G401.6 (cell line): ENCODE data around the gene RHOBTB1.
"Not testable (repeated sequence)": the region's sequence is repeated elsewhere in the genome, so short reads cannot be mapped to it uniquely, and the experiment has no call there.

Source experiments
- FAIRE-seq: peaks from 2 replicates; lab custom pipeline; 2012; peaks lifted over from hg19 to GRCh38; lab: Jason Lieb, UNC

The RHOBTB1 gene

DNA sequence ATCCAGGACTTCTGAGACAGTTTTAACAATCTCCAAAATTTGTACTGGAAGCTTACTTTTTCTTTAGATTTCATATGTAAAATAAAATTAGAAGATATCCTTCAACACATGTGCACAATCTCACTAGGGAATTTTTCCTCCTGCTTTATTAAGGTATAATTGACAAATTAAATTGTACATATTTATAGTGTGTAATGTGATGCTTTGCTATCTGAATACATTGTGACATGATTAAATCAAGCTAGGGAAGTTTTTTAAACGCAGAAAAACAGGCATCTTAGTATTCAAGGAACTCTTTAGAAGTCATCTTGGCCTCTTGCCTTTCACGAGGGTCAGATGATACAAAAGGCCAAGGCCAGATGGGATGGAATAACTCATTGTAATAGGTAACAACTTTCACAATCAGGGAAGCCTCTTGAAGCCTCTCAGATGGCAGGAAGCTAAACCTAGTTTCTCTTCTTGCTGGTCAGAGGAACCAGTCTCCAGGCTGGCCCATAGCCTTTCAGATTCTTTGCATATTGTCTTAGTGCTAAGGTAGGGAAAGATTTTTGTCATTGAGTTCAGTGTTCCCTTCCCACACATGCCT is 78.7 kb downstream of the RHOBTB1 start:
- no peak for FAIRE-seq

DNA sequence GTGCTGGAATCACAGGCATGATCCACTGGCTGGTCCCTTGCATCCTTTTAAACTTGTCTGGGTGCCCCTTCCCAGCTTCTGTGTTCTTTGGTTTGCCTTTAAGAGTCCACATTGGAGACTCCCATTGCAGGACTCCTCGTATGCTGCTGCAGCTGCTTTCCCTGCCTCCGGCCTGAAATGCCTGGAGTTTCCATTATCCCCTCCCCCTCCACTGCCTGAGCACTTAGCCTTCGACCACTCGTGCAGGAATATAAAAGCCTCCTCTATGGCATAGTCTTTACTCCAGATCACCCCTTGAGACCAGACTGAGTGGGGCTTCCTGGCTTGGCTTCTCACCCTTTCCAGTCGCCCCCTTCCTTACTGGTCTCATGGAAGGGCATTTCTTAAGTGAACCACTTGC is 80.2 kb downstream of the RHOBTB1 start:
- no peak for FAIRE-seq

GRCh38 chr10:60862517-60862916 is 81.5 kb downstream of the RHOBTB1 start:
- no peak for FAIRE-seq

DNA sequence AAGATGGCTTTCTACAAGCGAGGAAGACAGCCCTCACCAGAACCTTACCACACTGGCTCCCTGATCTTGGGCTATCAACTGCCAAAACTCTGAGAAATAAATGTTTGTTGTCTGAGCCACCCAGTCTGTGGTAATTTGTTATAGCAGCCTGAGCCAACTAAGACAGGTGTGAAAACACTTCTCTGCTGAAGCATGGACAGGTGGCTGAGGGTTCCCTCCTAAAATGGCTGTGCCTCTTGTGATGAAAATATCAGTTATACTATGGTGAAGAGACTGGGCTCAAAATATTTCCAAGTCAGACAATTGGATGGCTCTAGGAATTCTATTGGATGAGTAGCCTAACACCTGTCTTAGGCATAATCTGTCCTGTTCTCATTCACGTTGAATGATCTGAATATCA is 87.6 kb downstream of the RHOBTB1 start:
- FAIRE-seq: no peak

- FAIRE-seq: no peak
These were observed 90.3 kb downstream of the RHOBTB1 start for GRCh38 chr10:60853637-60854036.

DNA sequence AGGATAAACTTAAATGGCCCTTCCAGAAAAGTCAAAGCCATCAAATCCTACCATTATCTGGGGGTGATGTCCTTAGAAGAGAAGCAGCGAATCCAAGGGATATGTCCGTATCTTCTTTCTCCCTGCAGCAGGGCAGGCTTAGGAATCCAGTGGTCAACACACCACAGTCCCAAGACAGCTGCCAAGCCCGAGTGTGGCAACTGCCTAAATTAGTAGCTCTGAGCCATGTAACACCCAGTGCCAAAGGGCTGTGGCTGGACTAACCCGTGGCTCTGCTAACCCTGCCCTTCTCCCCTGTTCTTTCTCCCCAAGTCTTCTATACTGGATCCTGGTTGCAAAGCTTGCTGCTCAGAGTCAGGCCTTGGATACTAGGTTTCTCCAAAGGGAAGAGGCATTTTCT is 90.9 kb downstream of the RHOBTB1 start:
- no peak for FAIRE-seq

DNA sequence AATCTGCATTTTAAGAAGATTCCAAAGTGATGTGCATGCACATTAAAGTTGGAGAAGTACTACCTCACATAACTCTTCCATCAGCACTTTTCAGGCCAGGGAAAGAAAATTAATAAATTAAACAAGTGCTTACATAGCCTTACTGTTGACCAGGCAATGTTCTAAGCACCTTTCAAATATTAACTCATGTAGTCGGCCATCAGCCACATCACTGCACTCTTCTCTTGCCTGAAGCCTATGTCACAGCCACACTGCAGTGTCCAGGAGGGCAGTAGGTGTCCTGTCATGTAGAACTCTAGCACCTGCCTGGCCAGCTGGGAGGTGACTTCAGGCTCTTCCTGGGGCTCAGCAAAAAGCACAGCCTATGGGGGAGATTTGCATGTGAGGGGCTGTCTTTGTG is 94.2 kb downstream of the RHOBTB1 start:
- FAIRE-seq: no peak

- no peak for FAIRE-seq
These were observed 94.8 kb downstream of the RHOBTB1 start for GRCh38 chr10:60849217-60849616.

DNA sequence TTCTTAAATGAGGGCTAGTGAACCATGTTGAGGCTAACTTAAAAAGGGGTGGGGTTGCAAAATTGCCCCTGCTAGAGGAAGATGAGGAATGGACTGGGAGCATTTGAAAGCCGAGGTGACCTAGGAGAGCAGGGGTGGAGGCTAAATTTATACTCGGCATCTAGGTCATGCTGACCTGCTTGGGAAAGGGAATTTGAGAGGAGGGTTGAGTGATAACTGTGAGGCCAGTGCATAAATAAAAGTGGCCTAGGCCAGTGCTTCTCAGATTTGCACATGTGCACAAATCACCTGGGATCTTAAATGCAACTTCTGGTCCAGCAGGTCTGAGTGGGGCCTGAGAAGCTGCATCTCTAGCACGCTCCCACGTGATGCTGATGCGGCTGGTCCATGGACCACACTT is 95.3 kb downstream of the RHOBTB1 start:
- no peak for FAIRE-seq

- no peak for FAIRE-seq
These were observed 95.9 kb downstream of the RHOBTB1 start for GRCh38 chr10:60848126-60848525.

- FAIRE-seq: no peak
These were observed 97.8 kb downstream of the RHOBTB1 start for GRCh38 chr10:60846173-60846572.

DNA sequence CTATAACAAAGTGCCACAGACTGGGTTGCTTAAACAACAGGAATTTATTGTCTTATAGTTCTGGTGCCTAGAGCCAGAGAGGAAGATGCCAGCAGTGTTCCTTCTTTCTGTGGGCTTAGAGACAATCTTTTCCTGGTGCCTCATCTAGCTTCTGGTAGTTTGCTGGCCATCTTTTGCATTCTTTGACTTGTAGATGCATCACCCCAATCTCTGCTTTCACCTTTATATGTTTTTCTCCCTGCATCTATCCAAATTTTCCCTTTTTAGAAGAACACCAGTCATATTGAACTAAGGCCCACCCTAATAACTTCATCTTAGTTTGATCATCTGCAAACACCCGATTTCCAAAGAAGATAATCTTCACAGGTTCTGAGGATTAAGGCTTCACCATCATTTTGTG is 98.9 kb downstream of the RHOBTB1 start:
- FAIRE-seq: no peak

- FAIRE-seq: no peak
These were observed 101.3 kb downstream of the RHOBTB1 start for GRCh38 chr10:60842694-60843093.

GRCh38 chr10:60841227-60841626 is 102.8 kb downstream of the RHOBTB1 start:
- not testable (repeated sequence) for FAIRE-seq

- no peak for FAIRE-seq
These were observed 108.9 kb downstream of the RHOBTB1 start for GRCh38 chr10:60835049-60835448.

GRCh38 chr10:60834401-60834800 is 109.6 kb downstream of the RHOBTB1 start:
- no peak for FAIRE-seq

DNA sequence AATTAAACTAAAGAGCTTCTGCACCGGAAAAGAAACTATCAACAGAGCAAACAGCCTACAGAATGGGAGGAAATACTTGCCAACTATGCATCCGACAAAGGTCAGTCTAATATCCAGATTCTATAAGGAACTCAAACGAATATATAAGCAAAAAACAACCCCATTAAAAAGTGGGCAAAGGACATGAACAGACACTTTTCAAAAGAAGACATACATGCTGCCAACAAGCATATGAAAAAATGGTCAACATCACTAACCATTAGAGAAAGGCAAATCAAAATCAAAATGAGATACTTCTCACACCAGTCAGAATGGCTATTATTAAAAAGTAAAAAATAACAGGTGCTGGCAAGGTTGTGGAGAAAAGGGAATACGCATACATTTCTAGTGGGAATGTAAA is 111.8 kb downstream of the RHOBTB1 start:
- not testable (repeated sequence) for FAIRE-seq

DNA sequence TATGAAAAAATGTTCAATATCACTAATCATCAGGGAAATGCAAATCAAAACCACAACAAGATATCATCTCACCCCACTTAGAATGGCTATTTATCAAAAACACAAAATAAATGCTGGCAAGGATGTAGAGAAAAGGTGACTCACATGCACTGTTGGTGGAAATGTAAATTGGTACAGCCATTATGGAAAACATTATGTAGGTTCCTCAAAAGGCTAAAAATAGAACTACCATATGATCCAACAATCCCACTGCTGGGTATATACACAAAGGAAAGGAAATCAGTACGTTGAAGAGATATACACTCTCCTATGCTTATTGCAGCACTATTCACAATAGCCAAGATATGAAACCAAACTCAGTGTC is 115.5 kb downstream of the RHOBTB1 start:
- no peak for FAIRE-seq

GRCh38 chr10:60827791-60828488 is 116.0 kb downstream of the RHOBTB1 start:
- FAIRE-seq: no peak

- no peak for FAIRE-seq
These were observed 118.5 kb downstream of the RHOBTB1 start for GRCh38 chr10:60825520-60825919.

GRCh38 chr10:60823324-60823723 is 120.7 kb downstream of the RHOBTB1 start:
- no peak for FAIRE-seq

DNA sequence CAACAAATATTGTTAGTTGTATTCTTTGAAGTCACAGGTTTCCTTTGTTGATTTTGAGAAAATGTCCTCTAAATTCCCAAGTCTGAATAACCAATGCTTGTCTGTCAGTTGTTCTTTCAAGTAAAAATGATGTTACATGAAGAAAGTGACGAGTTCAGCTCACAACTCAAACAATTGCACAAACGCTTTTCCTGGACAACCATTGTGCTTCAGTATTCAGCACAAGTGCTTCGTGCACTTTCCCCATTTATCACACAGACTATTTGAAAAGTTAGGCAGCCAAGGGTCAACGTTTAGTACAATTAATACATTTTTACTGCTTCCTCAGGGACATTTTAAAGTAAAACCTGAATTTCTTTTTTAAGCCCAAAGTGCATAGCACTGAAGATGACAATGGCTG is 121.2 kb downstream of the RHOBTB1 start:
- no peak for FAIRE-seq

- no peak for FAIRE-seq
These were observed 122.3 kb downstream of the RHOBTB1 start for GRCh38 chr10:60821656-60822055.

- FAIRE-seq: no peak
These were observed 123.8 kb downstream of the RHOBTB1 start for GRCh38 chr10:60820093-60820754.
